Colonic mucosa (tissue), 4 donors: Measurements from ENCODE around the gene NPIPB8. TPM values are rescaled to one million over a fixed set of nuclear protein-coding genes. Genes with fewer than 3 reads are reported as not detected.
"Not testable (repeated sequence)": the region's sequence is repeated elsewhere in the genome, so short reads cannot be mapped to it uniquely, and the experiment has no call there.

ENCODE experiments used
- DNase-seq: peaks from one replicate; pipeline ENCODE4 v3.0.0-alpha.2; 2020
- H3K27ac ChIP-seq: fragments of 200-600 bp; one replicate; pipeline ENCODE4 v1.8.0; 2021
- H3K27me3 ChIP-seq: fragments of 200-600 bp; one replicate; pipeline ENCODE4 v1.8.0; 2021
- H3K36me3 ChIP-seq: fragments of 200-600 bp; one replicate; pipeline ENCODE4 v1.8.0; 2021
- H3K4me1 ChIP-seq: fragments of 200-600 bp; one replicate; pipeline ENCODE4 v1.8.0; 2021; ENCODE audit warnings: mild to moderate bottlenecking
- H3K4me3 ChIP-seq: fragments of 200-600 bp; one replicate; pipeline ENCODE4 v1.8.0; 2021
- H3K9ac ChIP-seq, 2 donors: one replicate each; pipeline ENCODE4 v1.7.0; 2013; ENCODE audit warnings: control low read depth in 2 of 2, low read depth in 2 of 2, low read length in 2 of 2
- H3K9me3 ChIP-seq: fragments of 200-600 bp; one replicate; pipeline ENCODE4 v1.8.0; 2021
- intact Hi-C: fragments of 100-400 bp; cut with DNase I; formaldehyde crosslinking; loops from one replicate; pipeline ENCODE4 v1.14.1; 2022
- total RNA-seq, 2 donors: library from RNA; stranded (reverse); fragmentation: NEBNext Ultra II Directional in 1 of 2; extraction: Animal tissue kit (Norgen Biotek cat#: 25700) in 1 of 2; gene quantifications; one replicate each; pipeline ENCODE4 v1.2.1, GENCODE V29; 2021
- TF ChIP-seq, protein P1 (sequence below): fragments of 200-600 bp; IDR thresholded peaks from one replicate; pipeline ENCODE4 v1.8.0; 2022; ENCODE audit warnings: antibody characterized with exemption, mild to moderate bottlenecking
- donor health status: healthy.
- donor health status: DM: no; HTN: no; CAD: no.
- donor health status: DM: no; HTN: no; CAD: no.

The NPIPB8 gene
- total RNA-seq, 2 donors from 2014 or later = 0.74 to 3.6 TPM

DNA sequence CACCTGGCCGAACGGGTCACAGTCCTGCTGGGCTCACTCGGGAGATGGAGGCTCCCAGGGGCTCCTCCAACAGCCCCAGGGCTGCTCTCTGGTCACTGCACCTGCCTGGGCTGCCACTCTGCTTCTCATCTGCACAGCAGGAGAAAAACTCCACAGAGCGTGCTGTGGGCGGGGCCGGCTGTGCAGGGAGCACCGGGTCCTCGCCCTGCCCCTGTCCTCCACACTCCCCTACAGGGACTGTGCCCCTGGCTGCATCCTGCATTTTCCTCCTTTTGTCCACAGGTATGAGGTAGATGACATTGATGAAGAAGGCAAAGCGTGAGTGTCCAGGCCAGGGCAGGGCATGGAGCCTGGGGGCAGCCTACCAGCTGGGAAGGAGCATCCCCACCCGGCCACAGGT is 35.8 kb upstream of the NPIPB8 start:
- DNase-seq, H3K4me1 ChIP-seq, H3K9me3 ChIP-seq, H3K36me3 ChIP-seq, H3K4me3 ChIP-seq, H3K27me3 ChIP-seq, H3K9ac ChIP-seq, H3K27ac ChIP-seq, intact Hi-C loops: not testable (repeated sequence)

DNA sequence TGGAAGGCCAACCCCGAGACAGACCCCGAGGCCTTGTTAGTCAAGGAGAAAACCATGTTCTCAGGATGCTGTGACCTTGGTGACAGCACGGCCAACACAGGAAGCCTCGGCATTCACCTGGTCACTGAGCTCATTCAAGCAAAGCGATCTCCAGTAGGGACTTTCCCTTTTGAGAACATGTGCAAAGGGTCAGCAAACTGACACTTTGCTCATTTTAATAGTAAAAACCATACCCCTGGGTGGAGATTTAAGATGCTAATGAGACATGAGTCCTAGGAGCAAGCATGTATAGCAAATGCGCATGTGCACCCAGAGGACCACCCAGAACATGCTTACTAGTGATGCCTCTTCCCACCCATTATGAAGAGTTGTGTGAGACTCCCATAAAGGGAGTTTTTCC is 35.3 kb upstream of the NPIPB8 start:
- H3K4me3 ChIP-seq = no peak overlapping the region
- TF ChIP-seq, protein P1, sequence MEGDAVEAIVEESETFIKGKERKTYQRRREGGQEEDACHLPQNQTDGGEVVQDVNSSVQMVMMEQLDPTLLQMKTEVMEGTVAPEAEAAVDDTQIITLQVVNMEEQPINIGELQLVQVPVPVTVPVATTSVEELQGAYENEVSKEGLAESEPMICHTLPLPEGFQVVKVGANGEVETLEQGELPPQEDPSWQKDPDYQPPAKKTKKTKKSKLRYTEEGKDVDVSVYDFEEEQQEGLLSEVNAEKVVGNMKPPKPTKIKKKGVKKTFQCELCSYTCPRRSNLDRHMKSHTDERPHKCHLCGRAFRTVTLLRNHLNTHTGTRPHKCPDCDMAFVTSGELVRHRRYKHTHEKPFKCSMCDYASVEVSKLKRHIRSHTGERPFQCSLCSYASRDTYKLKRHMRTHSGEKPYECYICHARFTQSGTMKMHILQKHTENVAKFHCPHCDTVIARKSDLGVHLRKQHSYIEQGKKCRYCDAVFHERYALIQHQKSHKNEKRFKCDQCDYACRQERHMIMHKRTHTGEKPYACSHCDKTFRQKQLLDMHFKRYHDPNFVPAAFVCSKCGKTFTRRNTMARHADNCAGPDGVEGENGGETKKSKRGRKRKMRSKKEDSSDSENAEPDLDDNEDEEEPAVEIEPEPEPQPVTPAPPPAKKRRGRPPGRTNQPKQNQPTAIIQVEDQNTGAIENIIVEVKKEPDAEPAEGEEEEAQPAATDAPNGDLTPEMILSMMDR = no peak
- H3K36me3 ChIP-seq = no peaks in the 10 kb centered on the region
- no peak for DNase-seq
- no peaks in the 10 kb centered on the region for H3K4me1 ChIP-seq
- H3K27ac ChIP-seq = no peak overlapping the region
- no peak overlapping the region for H3K9ac ChIP-seq
- intact Hi-C loops = no loop called here
- no peaks in the 10 kb centered on the region for H3K27me3 ChIP-seq
- H3K9me3 ChIP-seq = no peaks in the 10 kb centered on the region

DNA sequence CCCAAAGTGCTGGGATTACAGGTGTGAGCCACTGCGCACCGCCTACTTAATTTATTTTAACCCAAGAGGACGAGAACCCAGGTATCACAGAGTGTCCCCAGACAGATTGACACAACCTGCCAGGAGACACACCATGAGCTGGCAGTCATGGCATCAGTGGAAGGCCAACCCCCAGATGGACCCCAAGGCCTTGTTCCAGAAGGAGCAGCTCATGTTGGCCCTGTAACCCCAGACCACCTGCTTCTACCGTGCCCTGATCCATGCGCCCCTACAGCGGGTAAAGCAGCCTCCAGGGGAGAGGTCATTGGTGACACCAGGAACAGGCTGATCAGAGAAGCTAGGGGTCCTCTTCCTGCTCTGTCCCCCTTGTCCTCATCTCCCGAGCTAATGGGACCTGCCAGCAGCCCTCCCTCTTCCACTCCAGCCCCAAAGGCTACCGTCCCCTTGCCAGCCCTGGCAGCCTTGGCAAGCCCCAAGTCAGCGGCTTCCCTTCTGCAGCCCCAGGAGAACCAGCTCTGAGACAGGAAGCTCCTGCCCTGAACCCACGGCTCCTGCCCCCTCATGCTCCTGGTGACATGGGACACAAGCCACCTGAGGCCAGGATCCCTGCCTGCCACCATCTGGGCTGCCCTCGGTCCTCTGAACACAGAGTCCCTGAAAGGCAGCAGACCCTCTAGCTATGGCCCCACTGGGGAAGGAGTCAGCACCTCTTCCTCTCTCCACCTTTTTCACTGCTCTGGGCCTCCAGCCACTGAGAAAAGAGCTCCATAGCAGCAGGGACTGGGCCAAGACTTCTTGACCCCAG is 34.3 kb upstream of the NPIPB8 start:
- no peak overlapping the region for H3K9ac ChIP-seq
- no peak for DNase-seq
- intact Hi-C loops = no loop called here
- H3K4me3 ChIP-seq = no peak overlapping the region
- no peaks in the 10 kb centered on the region for H3K36me3 ChIP-seq
- no peaks in the 10 kb centered on the region for H3K4me1 ChIP-seq
- no peak overlapping the region for H3K27ac ChIP-seq
- TF ChIP-seq, protein P1 = no peak
- no peaks in the 10 kb centered on the region for H3K27me3 ChIP-seq
- no peaks in the 10 kb centered on the region for H3K9me3 ChIP-seq

DNA sequence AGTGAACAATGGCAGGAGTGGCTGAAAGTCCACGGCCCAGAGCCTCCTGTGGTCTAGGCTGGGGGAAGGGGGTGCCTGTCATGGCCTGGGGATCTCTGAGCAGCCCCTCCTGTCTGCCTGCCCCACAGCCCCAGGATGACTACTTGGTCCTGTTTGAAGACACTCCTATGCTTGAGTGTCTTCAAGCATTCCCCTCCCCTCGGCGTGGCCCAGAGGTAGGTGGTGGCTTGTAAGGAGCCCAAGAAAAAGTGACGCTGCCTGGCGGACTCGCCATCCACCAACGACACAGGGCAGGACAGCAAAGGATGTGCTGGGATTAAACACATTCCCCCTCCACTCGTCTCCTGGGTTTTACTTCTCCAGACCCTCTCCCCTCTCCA is 33.7 kb upstream of the NPIPB8 start:
- Histone ChIP-seq H3K4me1 (no peaks in the 10 kb centered on the region), H3K9me3 (no peaks in the 10 kb centered on the region), H3K4me3 (no peak overlapping the region), H3K27me3 (no peaks in the 10 kb centered on the region), H3K9ac (no peak overlapping the region), H3K36me3 (no peaks in the 10 kb centered on the region), H3K27ac (no peak overlapping the region)
- intact Hi-C loops = no loop called here
- DNase-seq = no peak
- TF ChIP-seq, protein P1 = no peak

DNA sequence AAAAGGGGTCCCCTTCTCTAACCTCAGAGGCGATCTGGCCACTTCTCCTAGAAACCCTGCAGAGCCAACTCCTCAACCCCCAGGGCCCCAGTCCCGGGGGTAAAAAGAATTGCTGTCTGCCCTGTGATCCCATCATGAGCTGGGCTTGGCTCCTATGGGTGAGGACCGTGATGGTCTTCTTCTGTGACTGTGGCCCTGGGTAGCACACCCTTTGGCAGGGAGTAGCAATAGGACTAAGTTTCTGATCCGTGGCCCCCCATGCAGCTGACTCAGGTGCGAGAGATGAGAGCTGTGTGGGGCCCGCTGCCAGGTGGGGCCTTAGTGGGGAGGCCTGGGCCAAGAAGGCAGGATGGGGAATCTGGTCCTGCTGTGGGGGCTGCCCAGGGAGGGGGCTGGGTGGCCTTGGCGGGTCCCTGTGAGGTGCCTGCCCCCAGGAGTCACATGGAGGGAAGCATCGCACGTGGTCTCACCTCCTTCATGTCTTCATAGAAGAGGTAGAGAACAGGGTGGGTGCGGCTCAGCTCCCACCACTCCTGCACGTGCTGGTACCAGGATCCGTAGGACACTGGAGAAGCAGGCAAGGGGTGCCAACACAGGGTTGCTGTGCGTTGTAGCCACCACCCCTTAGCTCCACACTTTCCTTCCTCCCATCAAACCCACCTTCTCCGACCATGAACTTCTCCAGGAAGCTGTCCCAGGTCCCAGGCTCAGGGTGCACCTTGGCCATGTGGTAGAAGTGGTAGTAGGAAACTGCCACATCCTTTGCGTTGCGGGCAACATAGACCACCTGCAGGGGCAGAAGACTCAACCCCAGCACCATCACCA is 31.4 kb upstream of the NPIPB8 start:
- no peaks in the 10 kb centered on the region for H3K27me3 ChIP-seq
- H3K36me3 ChIP-seq = no peaks in the 10 kb centered on the region
- H3K4me3 ChIP-seq = no peak overlapping the region
- H3K9me3 ChIP-seq = no peaks in the 10 kb centered on the region
- intact Hi-C loops = no loop called here
- no peak for DNase-seq
- TF ChIP-seq, protein P1 = no peak
- H3K4me1 ChIP-seq = peaks cover 10% of the 10 kb centered on the region
- no peak overlapping the region for H3K27ac ChIP-seq
- no peak overlapping the region for H3K9ac ChIP-seq
